ENCODE data around the gene PEAK1.

The PEAK1 gene

GRCh38 chr15:77419836-77420609, at the start of gene PEAK1:
TSS of gene PEAK1 (minus strand) at chr15:77420104. CDS start at chr15:77181926, 238,178 bp downstream.
- DNase-seq: peak; percentile 99
- TF ChIP-seq GATA1 (IDR thresholded peaks at IDR 0.05; ENCODE audit: low read depth, low read length) (no peak), POLR2A (IDR thresholded peaks at IDR 0.05; ENCODE audit: low read length) (peak; percentile 57)

- no peak for DNase-seq
- no peak for TF ChIP-seq POLR2A (IDR thresholded peaks at IDR 0.05; ENCODE audit: low read length)
- no peak for TF ChIP-seq GATA1 (IDR thresholded peaks at IDR 0.05; ENCODE audit: low read depth, low read length)
These were observed 49.0 kb upstream of the PEAK1 start for GRCh38 chr15:77468896-77469295.

- TF ChIP-seq GATA1 (IDR thresholded peaks at IDR 0.05; ENCODE audit: low read depth, low read length): no peak
- no peak for TF ChIP-seq POLR2A (IDR thresholded peaks at IDR 0.05; ENCODE audit: low read length)
- DNase-seq: no peak
These were observed 46.6 kb upstream of the PEAK1 start for GRCh38 chr15:77466521-77466920.

GRCh38 chr15:77464129-77464865, 44.4 kb upstream of the PEAK1 start:
- no peak for DNase-seq
- TF ChIP-seq POLR2A (IDR thresholded peaks at IDR 0.05; ENCODE audit: low read length) (no peak), GATA1 (IDR thresholded peaks at IDR 0.05; ENCODE audit: low read depth, low read length) (no peak)

GRCh38 chr15:77461486-77461885, 41.6 kb upstream of the PEAK1 start:
- no peak for DNase-seq

GRCh38 chr15:77459031-77459430, 39.1 kb upstream of the PEAK1 start:
- TF ChIP-seq POLR2A (IDR thresholded peaks at IDR 0.05; ENCODE audit: low read length) (no peak), GATA1 (IDR thresholded peaks at IDR 0.05; ENCODE audit: low read depth, low read length) (no peak)
- DNase-seq: no peak

More at GRCh38 chr15:77461486-77461885, 41.6 kb upstream of the PEAK1 start:
- TF ChIP-seq POLR2A (IDR thresholded peaks at IDR 0.05; ENCODE audit: low read length): no peak
- TF ChIP-seq GATA1 (IDR thresholded peaks at IDR 0.05; ENCODE audit: low read depth, low read length): no peak

- DNase-seq: no peak
- TF ChIP-seq GATA1 (IDR thresholded peaks at IDR 0.05; ENCODE audit: low read depth, low read length) (no peak), POLR2A (IDR thresholded peaks at IDR 0.05; ENCODE audit: low read length) (no peak)
These were observed 38.0 kb upstream of the PEAK1 start for GRCh38 chr15:77457905-77458265.

- DNase-seq: no peak
- no peak for TF ChIP-seq GATA1 (IDR thresholded peaks at IDR 0.05; ENCODE audit: low read depth, low read length)
- TF ChIP-seq POLR2A (IDR thresholded peaks at IDR 0.05; ENCODE audit: low read length): no peak
These were observed 37.4 kb upstream of the PEAK1 start for GRCh38 chr15:77457191-77457904.

GRCh38 chr15:77456746-77457145, 36.8 kb upstream of the PEAK1 start:
- no peak for DNase-seq
- no peak for TF ChIP-seq POLR2A (IDR thresholded peaks at IDR 0.05; ENCODE audit: low read length)
- TF ChIP-seq GATA1 (IDR thresholded peaks at IDR 0.05; ENCODE audit: low read depth, low read length): no peak

GRCh38 chr15:77455696-77456321, 35.9 kb upstream of the PEAK1 start:
- no peak for TF ChIP-seq GATA1 (IDR thresholded peaks at IDR 0.05; ENCODE audit: low read depth, low read length)
- TF ChIP-seq POLR2A (IDR thresholded peaks at IDR 0.05; ENCODE audit: low read length): no peak

GRCh38 chr15:77454951-77455350, 35.0 kb upstream of the PEAK1 start:
- DNase-seq: no peak
- no peak for TF ChIP-seq POLR2A (IDR thresholded peaks at IDR 0.05; ENCODE audit: low read length)

More at GRCh38 chr15:77455696-77456321, 35.9 kb upstream of the PEAK1 start:
- no peak for DNase-seq

GRCh38 chr15:77454265-77454664, 34.4 kb upstream of the PEAK1 start:
- no peak for DNase-seq
- TF ChIP-seq POLR2A (IDR thresholded peaks at IDR 0.05; ENCODE audit: low read length) (no peak), GATA1 (IDR thresholded peaks at IDR 0.05; ENCODE audit: low read depth, low read length) (no peak)

GRCh38 chr15:77446840-77447390, 27.0 kb upstream of the PEAK1 start:
- DNase-seq: no peak
- TF ChIP-seq GATA1 (IDR thresholded peaks at IDR 0.05; ENCODE audit: low read depth, low read length) (no peak), POLR2A (IDR thresholded peaks at IDR 0.05; ENCODE audit: low read length) (no peak)

Data from erythroblast (primary cell).